Liver (tissue), 3 donors: Measurements from ENCODE around the gene XIAP.

Source experiments
- GABPA ChIP-seq, 2 donors: IDR thresholded peaks in 1 of 2; conservative IDR thresholded peaks in 1 of 2; 2 replicates each; pipeline ENCODE4 v1.6.1; 2016; ENCODE audit warnings: antibody characterized with exemption in 2 of 2, mild to moderate bottlenecking in 1 of 2, moderate library complexity in 1 of 2
- HNF4G ChIP-seq: IDR thresholded peaks from 2 replicates; pipeline ENCODE4 v1.6.1; 2016; ENCODE audit warnings: antibody characterized with exemption
- SP1 ChIP-seq: IDR thresholded peaks from 2 replicates; pipeline ENCODE4 v1.6.1; 2018; ENCODE audit warnings: antibody characterized with exemption, mild to moderate bottlenecking
- TAF1 ChIP-seq: conservative IDR thresholded peaks from 2 replicates; pipeline ENCODE4 v1.6.1; 2016; ENCODE audit warnings: antibody characterized with exemption, mild to moderate bottlenecking
- YY1 ChIP-seq: IDR thresholded peaks from 2 replicates; pipeline ENCODE4 v1.6.1; 2016; ENCODE audit warnings: antibody characterized with exemption, mild to moderate bottlenecking
- TF ChIP-seq, protein P1 (sequence below): fragments of 150-350 bp; IDR thresholded peaks from 2 replicates; pipeline ENCODE4 v1.5.1; 2017; ENCODE audit warnings: improper control_type of control experiment, low read depth, low read length; ENCODE audit not compliant: missing input control
- TF ChIP-seq, protein P2 (sequence below): IDR thresholded peaks from 2 replicates; pipeline ENCODE4 v1.6.1; 2016; ENCODE audit warnings: antibody characterized with exemption, mild to moderate bottlenecking
- TF ChIP-seq, protein P3 (sequence below): IDR thresholded peaks from 2 replicates; pipeline ENCODE4 v1.6.1; 2016; ENCODE audit warnings: antibody characterized with exemption
- TF ChIP-seq, protein P4 (sequence below): IDR thresholded peaks from 2 replicates; pipeline ENCODE4 v1.6.1; 2016; ENCODE audit warnings: antibody characterized with exemption
- donor health status: healthy.
- donor health status: healthy.

DNA sequence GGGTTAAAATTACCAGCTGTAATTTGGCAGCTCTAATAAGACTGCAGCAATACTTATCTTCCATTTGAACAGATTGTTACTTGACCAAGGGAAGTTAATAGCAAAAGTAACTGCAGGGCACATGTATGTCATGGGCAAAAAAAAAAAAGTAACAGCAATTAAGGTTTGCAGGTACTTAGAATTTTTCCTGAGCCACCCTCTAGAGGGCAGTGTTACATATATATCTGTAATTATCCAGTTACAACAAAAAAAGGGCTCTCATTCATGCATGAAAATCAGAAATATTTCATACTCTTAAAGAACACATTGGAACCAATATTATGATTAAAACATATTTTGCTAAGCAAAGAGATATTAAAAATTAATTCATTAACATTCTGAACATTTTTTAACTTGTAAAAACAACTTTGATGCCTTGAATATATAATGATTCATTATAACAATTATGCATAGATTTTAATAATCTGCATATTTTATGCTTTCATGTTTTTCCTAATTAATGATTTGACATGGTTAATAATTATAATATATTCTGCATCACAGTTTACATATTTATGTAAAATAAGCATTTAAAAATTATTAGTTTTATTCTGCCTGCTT lies 25.1 kb downstream of the XIAP start:
- TF ChIP-seq, protein P1, sequence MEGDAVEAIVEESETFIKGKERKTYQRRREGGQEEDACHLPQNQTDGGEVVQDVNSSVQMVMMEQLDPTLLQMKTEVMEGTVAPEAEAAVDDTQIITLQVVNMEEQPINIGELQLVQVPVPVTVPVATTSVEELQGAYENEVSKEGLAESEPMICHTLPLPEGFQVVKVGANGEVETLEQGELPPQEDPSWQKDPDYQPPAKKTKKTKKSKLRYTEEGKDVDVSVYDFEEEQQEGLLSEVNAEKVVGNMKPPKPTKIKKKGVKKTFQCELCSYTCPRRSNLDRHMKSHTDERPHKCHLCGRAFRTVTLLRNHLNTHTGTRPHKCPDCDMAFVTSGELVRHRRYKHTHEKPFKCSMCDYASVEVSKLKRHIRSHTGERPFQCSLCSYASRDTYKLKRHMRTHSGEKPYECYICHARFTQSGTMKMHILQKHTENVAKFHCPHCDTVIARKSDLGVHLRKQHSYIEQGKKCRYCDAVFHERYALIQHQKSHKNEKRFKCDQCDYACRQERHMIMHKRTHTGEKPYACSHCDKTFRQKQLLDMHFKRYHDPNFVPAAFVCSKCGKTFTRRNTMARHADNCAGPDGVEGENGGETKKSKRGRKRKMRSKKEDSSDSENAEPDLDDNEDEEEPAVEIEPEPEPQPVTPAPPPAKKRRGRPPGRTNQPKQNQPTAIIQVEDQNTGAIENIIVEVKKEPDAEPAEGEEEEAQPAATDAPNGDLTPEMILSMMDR, result peak; percentile 50
- TF ChIP-seq TAF1 (no peak), SP1 (no peak), HNF4G (no peak), YY1 (no peak), GABPA (IDR thresholded peaks at IDR 0.05 in 1 of 2, conservative IDR thresholded peaks at IDR 0.05 in 1 of 2) (no peak)
- TF ChIP-seq, protein P2, sequence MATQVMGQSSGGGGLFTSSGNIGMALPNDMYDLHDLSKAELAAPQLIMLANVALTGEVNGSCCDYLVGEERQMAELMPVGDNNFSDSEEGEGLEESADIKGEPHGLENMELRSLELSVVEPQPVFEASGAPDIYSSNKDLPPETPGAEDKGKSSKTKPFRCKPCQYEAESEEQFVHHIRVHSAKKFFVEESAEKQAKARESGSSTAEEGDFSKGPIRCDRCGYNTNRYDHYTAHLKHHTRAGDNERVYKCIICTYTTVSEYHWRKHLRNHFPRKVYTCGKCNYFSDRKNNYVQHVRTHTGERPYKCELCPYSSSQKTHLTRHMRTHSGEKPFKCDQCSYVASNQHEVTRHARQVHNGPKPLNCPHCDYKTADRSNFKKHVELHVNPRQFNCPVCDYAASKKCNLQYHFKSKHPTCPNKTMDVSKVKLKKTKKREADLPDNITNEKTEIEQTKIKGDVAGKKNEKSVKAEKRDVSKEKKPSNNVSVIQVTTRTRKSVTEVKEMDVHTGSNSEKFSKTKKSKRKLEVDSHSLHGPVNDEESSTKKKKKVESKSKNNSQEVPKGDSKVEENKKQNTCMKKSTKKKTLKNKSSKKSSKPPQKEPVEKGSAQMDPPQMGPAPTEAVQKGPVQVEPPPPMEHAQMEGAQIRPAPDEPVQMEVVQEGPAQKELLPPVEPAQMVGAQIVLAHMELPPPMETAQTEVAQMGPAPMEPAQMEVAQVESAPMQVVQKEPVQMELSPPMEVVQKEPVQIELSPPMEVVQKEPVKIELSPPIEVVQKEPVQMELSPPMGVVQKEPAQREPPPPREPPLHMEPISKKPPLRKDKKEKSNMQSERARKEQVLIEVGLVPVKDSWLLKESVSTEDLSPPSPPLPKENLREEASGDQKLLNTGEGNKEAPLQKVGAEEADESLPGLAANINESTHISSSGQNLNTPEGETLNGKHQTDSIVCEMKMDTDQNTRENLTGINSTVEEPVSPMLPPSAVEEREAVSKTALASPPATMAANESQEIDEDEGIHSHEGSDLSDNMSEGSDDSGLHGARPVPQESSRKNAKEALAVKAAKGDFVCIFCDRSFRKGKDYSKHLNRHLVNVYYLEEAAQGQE, result no peak
- TF ChIP-seq, protein P3, sequence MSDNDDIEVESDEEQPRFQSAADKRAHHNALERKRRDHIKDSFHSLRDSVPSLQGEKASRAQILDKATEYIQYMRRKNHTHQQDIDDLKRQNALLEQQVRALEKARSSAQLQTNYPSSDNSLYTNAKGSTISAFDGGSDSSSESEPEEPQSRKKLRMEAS, result no peak
- TF ChIP-seq, protein P4, sequence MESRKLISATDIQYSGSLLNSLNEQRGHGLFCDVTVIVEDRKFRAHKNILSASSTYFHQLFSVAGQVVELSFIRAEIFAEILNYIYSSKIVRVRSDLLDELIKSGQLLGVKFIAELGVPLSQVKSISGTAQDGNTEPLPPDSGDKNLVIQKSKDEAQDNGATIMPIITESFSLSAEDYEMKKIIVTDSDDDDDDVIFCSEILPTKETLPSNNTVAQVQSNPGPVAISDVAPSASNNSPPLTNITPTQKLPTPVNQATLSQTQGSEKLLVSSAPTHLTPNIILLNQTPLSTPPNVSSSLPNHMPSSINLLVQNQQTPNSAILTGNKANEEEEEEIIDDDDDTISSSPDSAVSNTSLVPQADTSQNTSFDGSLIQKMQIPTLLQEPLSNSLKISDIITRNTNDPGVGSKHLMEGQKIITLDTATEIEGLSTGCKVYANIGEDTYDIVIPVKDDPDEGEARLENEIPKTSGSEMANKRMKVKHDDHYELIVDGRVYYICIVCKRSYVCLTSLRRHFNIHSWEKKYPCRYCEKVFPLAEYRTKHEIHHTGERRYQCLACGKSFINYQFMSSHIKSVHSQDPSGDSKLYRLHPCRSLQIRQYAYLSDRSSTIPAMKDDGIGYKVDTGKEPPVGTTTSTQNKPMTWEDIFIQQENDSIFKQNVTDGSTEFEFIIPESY, result no peak
